ENCODE data around the gene TLL1.

DNA sequence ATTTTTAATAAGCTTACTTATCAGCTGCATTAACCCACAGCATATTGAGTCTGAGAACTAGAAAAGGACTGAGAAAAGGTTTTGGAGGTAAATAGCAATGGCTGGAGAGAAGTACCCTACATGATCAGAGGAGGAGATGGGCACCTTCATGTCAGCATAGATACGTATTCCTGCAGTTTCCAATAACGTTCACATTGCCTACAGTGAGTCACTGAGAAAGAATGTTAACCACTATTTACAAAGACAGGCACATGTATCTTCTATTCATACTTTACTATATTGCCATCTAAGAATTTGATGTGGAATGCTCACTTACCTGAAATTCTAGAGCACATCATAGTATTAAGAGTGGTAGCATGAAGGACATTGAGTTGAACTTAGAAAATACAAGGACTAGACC is 92.5 kb downstream of the TLL1 start:
- no peak for TF ChIP-seq ZFX (IDR thresholded peaks at IDR 0.05; ENCODE audit: borderline replicate concordance)
- no peak for TF ChIP-seq CTCF (IDR thresholded peaks at IDR 0.05)
